Type B pancreatic cell (in vitro differentiated cells): ENCODE data around the gene CFAP97D1. TPM values are rescaled to one million over a fixed set of nuclear protein-coding genes. Genes with fewer than 3 reads are reported as not detected.

Source experiments
- DNase-seq: peaks from one replicate; pipeline ENCODE4 v3.0.0; 2021; ENCODE audit warnings: mixed read lengths; ENCODE audit not compliant: unreplicated experiment; ENCODE audit errors: extremely low spot score
- H3K27ac Mint-ChIP-seq: 2 replicates; pipeline ENCODE4 v1.8.0; 2021; ENCODE audit warnings: mild to moderate bottlenecking, mixed read lengths
- H3K27me3 Mint-ChIP-seq: 2 replicates; pipeline ENCODE4 v1.8.0; 2021; ENCODE audit warnings: mixed read lengths
- H3K36me3 Mint-ChIP-seq: 2 replicates; pipeline ENCODE4 v1.8.0; 2021; ENCODE audit warnings: mixed read lengths
- H3K4me1 Mint-ChIP-seq: one replicate; pipeline ENCODE4 v1.8.0; 2021; ENCODE audit warnings: mixed read lengths; ENCODE audit not compliant: unreplicated experiment
- H3K4me3 Mint-ChIP-seq: 2 replicates; pipeline ENCODE4 v1.8.0; 2021; ENCODE audit warnings: mild to moderate bottlenecking, mixed read lengths
- H3K9me3 Mint-ChIP-seq: 2 replicates; pipeline ENCODE4 v1.8.0; 2021; ENCODE audit warnings: mixed read lengths
- total RNA-seq: library from RNA; stranded (reverse); gene quantifications from 2 replicates; pipeline ENCODE4 v1.2.1, GENCODE V29; 2021; ENCODE audit warnings: low replicate concordance
- TF ChIP-seq, protein P1 (sequence below): fragments of 200-600 bp; sonication (generic); conservative IDR thresholded peaks from 2 replicates; pipeline ENCODE4 v1.5.0; 2021; ENCODE audit warnings: antibody characterized with exemption, mild to moderate bottlenecking

Gene CFAP97D1
- total RNA-seq, 1 donor from 2014 or later = not detected

DNA sequence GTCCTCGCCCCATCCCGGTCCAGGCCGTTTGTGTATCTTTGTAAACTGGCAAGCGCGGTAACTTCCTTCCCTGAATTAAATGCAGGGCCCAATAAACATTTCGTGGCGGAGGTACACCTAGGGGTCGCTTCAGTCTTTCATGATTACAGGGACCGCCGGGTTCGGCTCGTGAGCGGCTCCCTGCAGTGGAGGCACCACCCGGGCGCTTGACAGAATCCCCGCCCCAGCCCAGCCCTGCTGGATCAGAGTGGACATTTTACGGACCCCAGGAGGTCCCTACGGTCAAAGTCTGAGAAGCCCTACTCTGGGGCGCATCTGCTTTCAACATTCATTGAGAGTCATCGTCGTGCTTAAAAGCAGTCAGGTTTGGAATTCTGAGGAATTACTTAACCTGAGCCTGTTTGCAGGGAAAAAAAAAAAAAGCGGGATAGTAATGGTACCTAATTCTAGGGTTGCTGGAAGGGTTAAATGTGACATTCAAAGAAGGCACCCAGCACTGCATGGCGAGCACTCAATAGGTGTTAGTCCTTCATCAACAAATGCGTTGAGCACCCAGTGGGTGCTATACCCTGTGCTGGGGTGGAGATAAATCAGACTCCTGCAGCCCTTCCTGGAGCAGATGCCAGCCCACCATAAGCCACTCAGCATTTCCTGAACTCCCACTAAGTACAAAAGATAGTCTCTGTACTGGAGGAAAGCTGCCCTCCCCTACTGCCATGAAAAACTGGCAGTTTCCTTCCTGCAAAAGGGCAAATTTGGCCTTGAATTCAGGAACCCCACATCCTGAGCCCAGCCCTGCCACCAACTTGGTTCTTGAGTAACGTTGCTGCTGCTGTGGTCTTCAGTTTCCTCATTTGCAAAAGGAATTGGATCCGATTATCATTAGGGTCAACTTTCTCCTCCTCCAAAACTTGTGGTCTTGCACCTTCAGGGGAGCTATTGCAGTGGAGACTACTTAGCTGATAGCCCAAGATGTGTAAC, 800 bp upstream of the CFAP97D1 start:
- DNase-seq = no peak
- Mint-ChIP-seq H3K4me1 (no peaks in the 10 kb centered on the region), H3K27me3 (peaks cover 44% of the 10 kb centered on the region), H3K4me3 (peak overlapping the region; percentile 81), H3K27ac (peak overlapping the region; percentile 80), H3K9me3 (no peaks in the 10 kb centered on the region), H3K36me3 (no peaks in the 10 kb centered on the region)
- TF ChIP-seq, protein P1, sequence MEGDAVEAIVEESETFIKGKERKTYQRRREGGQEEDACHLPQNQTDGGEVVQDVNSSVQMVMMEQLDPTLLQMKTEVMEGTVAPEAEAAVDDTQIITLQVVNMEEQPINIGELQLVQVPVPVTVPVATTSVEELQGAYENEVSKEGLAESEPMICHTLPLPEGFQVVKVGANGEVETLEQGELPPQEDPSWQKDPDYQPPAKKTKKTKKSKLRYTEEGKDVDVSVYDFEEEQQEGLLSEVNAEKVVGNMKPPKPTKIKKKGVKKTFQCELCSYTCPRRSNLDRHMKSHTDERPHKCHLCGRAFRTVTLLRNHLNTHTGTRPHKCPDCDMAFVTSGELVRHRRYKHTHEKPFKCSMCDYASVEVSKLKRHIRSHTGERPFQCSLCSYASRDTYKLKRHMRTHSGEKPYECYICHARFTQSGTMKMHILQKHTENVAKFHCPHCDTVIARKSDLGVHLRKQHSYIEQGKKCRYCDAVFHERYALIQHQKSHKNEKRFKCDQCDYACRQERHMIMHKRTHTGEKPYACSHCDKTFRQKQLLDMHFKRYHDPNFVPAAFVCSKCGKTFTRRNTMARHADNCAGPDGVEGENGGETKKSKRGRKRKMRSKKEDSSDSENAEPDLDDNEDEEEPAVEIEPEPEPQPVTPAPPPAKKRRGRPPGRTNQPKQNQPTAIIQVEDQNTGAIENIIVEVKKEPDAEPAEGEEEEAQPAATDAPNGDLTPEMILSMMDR = peak; percentile 22

DNA sequence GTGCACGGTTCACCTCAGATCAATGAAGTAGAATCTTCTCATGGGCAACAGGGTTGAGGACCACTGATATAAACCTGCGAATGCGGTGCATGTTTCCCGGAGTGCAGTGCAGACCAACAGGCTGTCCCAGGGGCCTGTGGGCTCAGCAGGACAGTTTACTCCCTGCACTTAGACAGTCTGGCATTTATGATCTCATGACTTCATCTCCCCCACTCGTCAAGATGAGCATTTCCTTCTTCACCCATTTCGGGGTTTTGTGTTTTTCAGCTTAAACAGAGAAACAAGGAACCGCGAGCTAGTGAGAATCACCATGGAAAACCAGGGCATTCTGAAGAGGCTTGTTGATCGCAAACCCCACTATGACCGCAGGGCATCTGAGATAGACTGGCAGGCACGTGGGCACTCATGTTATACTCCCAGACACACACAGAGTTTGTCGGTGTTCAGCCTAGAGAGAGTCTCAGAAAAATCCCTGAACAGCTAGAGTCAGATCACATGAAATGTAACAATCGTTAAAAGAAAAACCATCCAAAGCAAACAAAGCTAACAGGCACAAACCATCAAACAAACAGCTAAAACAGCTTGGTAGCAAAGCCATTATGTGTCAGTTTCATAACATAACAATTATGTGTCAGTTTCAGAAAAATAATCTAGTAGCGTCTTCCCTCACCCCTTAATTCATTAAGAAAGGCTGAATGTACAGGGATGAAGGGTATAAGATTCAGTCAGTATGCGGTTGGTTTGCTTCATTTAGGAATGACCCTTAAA, 2.9 kb downstream of the CFAP97D1 start:
- peaks cover 47% of the 10 kb centered on the region for H3K27me3 Mint-ChIP-seq

DNA sequence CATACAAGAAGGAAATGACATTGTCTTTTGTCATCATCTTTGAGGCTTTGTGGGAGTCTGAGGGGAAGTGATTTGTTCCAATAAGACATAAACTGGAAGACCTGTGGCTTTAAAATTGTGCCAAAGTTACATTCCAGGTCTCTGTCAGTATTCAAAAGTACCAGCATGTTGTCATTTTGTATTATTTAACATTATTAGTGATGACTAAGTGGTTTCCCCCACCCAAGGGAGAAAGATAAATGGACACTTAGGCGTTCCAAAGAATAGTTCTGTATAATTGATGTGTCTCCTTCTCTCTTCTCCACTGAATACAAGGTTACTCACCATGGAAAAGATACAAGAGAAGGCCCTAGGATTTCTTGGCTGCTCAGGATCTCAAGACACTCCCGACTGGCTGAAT, 3.8 kb downstream of the CFAP97D1 start:
- H3K4me3 Mint-ChIP-seq = no peak overlapping the region
- no peaks in the 10 kb centered on the region for H3K36me3 Mint-ChIP-seq
- no peak for DNase-seq
- peaks cover 47% of the 10 kb centered on the region for H3K27me3 Mint-ChIP-seq
- no peaks in the 10 kb centered on the region for H3K4me1 Mint-ChIP-seq
- TF ChIP-seq, protein P1 = no peak
- H3K27ac Mint-ChIP-seq = no peak overlapping the region
- no peaks in the 10 kb centered on the region for H3K9me3 Mint-ChIP-seq

More for the DNA sequence above, 2.9 kb downstream of the CFAP97D1 start:
- H3K4me3 Mint-ChIP-seq = no peak overlapping the region
- no peaks in the 10 kb centered on the region for H3K36me3 Mint-ChIP-seq
- no peak for DNase-seq
- TF ChIP-seq, protein P1 = no peak
- no peaks in the 10 kb centered on the region for H3K9me3 Mint-ChIP-seq
- no peak overlapping the region for H3K27ac Mint-ChIP-seq
- no peaks in the 10 kb centered on the region for H3K4me1 Mint-ChIP-seq

DNA sequence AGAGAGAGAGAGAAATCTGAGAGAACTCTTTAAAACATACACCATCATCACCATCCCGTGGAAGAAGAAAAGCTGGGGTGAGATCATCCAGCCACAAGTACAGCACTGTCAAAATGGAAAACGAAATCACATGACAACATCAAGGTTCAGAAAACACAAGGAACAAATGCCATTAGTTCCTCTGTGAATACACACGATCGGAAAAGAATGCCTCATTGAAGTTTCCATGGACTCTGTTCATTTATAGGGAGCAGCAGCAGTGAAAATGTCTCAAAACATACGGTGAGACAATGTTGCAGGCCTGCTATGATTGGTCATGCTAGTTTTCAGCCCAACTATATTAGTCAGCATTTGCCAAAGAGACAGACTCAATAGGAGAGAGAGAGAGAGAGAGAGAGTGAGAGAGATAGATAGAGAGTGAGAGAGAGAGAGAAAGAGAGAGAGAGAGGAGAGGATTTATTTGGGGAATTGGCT, 4.4 kb downstream of the CFAP97D1 start:
- TF ChIP-seq, protein P1 = no peak
- no peak for DNase-seq
- Mint-ChIP-seq H3K27ac (no peak overlapping the region), H3K27me3 (peaks cover 44% of the 10 kb centered on the region), H3K36me3 (no peaks in the 10 kb centered on the region), H3K4me3 (no peak overlapping the region), H3K4me1 (no peaks in the 10 kb centered on the region), H3K9me3 (no peaks in the 10 kb centered on the region)

DNA sequence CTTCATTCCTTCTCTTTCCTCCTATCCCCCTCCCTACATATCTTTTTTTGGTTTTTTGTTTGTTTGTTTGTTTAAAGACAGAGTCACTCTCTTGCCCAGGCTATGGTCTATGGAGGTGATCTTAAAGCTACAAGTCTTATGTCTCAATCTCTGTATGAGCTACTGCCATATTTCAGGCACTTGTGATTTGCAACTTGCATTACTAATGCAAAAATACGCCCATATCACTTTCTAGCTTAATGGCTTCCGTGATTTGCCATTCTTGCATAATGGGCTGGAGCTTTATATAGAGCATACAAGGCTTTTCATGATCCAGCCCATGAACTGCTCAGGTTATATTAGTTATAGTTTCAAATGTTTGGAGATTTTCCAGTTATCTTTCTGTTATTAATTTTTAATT, 7.5 kb downstream of the CFAP97D1 start:
- Mint-ChIP-seq H3K9me3 (no peaks in the 10 kb centered on the region), H3K27me3 (peaks cover 14% of the 10 kb centered on the region), H3K27ac (no peak overlapping the region), H3K36me3 (no peaks in the 10 kb centered on the region), H3K4me3 (no peak overlapping the region), H3K4me1 (no peaks in the 10 kb centered on the region)
- DNase-seq = no peak
- TF ChIP-seq, protein P1 = no peak
